ENCODE data around the gene DERL2. TPM values are rescaled to one million over a fixed set of nuclear protein-coding genes. Genes with fewer than 3 reads are reported as not detected.
A peak's percentile ranks its signal among the peaks of the same experiment; 100 is the strongest.

Gene DERL2
- 23.1 TPM for total RNA-seq

GRCh38 chr17:5485270-5486205 lies at the start of gene DERL2:
TSS of gene DERL2 (minus strand) at chr17:5486178. CDS start at chr17:5486161, 17 bp downstream.
- TF ChIP-seq POLR2A (IDR thresholded peaks at IDR 0.05), result peak in 1 of 2 donors; percentile 32
- no peak for TF ChIP-seq POLR2AphosphoS5 (IDR thresholded peaks at IDR 0.05; ENCODE audit: insufficient read depth in 1 of 2, low read depth in 1 of 2)
- TF ChIP-seq, protein P1, sequence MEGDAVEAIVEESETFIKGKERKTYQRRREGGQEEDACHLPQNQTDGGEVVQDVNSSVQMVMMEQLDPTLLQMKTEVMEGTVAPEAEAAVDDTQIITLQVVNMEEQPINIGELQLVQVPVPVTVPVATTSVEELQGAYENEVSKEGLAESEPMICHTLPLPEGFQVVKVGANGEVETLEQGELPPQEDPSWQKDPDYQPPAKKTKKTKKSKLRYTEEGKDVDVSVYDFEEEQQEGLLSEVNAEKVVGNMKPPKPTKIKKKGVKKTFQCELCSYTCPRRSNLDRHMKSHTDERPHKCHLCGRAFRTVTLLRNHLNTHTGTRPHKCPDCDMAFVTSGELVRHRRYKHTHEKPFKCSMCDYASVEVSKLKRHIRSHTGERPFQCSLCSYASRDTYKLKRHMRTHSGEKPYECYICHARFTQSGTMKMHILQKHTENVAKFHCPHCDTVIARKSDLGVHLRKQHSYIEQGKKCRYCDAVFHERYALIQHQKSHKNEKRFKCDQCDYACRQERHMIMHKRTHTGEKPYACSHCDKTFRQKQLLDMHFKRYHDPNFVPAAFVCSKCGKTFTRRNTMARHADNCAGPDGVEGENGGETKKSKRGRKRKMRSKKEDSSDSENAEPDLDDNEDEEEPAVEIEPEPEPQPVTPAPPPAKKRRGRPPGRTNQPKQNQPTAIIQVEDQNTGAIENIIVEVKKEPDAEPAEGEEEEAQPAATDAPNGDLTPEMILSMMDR (IDR thresholded peaks at IDR 0.05), result no peak
- intact Hi-C loops (cut with DNase I), result no loop called here
- peak within 1 kb of the TSS; percentile 77 to 94 for H3K4me3 ChIP-seq
- H3K4me1 ChIP-seq, result peaks cover 31% of the 10 kb centered on the region
- peaks cover 0 to 52% of the 10 kb centered on the region in 2 donors for H3K36me3 ChIP-seq
- DNase-seq (ENCODE audit: extremely low spot score in 2 of 2), result no peak
- no peaks in the 10 kb centered on the region for H3K27me3 ChIP-seq
- H3K27ac ChIP-seq, result peak within 1 kb of the TSS; percentile 91
- no peaks in the 10 kb centered on the region for H3K9me3 ChIP-seq

- Histone ChIP-seq H3K4me1 (peaks cover 23% of the 10 kb centered on the region), H3K4me3 (no peak overlapping the region), H3K9me3 (no peaks in the 10 kb centered on the region), H3K36me3 (peaks cover 0 to 82% of the 10 kb centered on the region in 2 donors), H3K27me3 (no peaks in the 10 kb centered on the region), H3K27ac (no peak overlapping the region)
- intact Hi-C loops (cut with DNase I), result no loop called here
- no peak for DNase-seq (ENCODE audit: extremely low spot score in 2 of 2)
- TF ChIP-seq POLR2AphosphoS5 (IDR thresholded peaks at IDR 0.05; ENCODE audit: insufficient read depth in 1 of 2, low read depth in 1 of 2) (no peak), POLR2A (IDR thresholded peaks at IDR 0.05) (no peak)
- TF ChIP-seq, protein P1 (IDR thresholded peaks at IDR 0.05), result no peak
Observed at GRCh38 chr17:5535436-5535835, 49.5 kb upstream of the DERL2 start.

GRCh38 chr17:5533486-5534315 lies 47.7 kb upstream of the DERL2 start:
- DNase-seq (ENCODE audit: extremely low spot score in 2 of 2), result no peak
- H3K4me3 ChIP-seq, result no peak overlapping the region
- no peak overlapping the region for H3K27ac ChIP-seq
- peaks cover 22% of the 10 kb centered on the region for H3K4me1 ChIP-seq
- TF ChIP-seq POLR2A (IDR thresholded peaks at IDR 0.05) (no peak), POLR2AphosphoS5 (IDR thresholded peaks at IDR 0.05; ENCODE audit: insufficient read depth in 1 of 2, low read depth in 1 of 2) (no peak)
- TF ChIP-seq, protein P1 (IDR thresholded peaks at IDR 0.05), result no peak
- intact Hi-C loops (cut with DNase I), result no loop called here
- no peaks in the 10 kb centered on the region for H3K9me3 ChIP-seq
- peaks cover 0 to 83% of the 10 kb centered on the region in 2 donors for H3K36me3 ChIP-seq
- H3K27me3 ChIP-seq, result no peaks in the 10 kb centered on the region

GRCh38 chr17:5532581-5532980 lies 46.6 kb upstream of the DERL2 start:
- peaks cover 0 to 81% of the 10 kb centered on the region in 2 donors for H3K36me3 ChIP-seq
- TF ChIP-seq, protein P1 (IDR thresholded peaks at IDR 0.05), result no peak
- no peak for TF ChIP-seq POLR2A (IDR thresholded peaks at IDR 0.05)
- TF ChIP-seq POLR2AphosphoS5 (IDR thresholded peaks at IDR 0.05; ENCODE audit: insufficient read depth in 1 of 2, low read depth in 1 of 2), result no peak
- H3K4me1 ChIP-seq, result peaks cover 13% of the 10 kb centered on the region
- no peaks in the 10 kb centered on the region for H3K27me3 ChIP-seq
- DNase-seq (ENCODE audit: extremely low spot score in 2 of 2), result no peak
- no peaks in the 10 kb centered on the region for H3K9me3 ChIP-seq
- intact Hi-C loops (cut with DNase I), result no loop called here
- no peak overlapping the region for H3K4me3 ChIP-seq
- H3K27ac ChIP-seq, result no peak overlapping the region
